Stimulated activated CD8-positive, alpha-beta memory T cell treated with anti-CD3 and anti-CD28 coated beads, Interleukin-15, amount 100 ng/mL, for 24 hours (primary cell): ENCODE measurements around the gene CNNM1.

Experiments
- DNase-seq: peaks from one replicate; pipeline ENCODE4 v3.0.0-alpha.2; 2020; ENCODE audit warnings: low read depth

CNNM1 gene

DNA sequence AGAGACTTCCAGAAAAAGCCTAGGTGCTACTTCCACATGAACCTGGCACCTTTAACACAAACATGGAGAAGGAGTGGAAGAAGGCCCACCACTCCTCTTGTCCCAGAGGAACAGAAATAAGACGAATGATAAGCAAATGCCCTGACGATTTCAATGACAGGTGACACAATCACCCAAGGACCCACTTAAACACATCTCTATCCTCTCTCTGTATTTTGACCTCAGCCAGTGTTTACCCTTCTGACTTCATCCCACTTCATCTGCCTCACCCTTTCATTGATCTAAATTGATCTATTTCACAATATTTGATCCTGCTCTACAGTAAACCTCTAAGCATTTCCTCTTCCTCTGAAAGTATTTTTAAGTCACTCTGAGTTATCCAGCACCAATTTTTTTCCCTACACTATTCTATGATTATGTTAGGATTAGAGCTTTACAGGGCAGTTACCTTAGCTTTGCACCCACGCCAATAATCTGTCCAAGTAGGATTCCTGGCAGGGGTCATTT is 92.1 kb downstream of the CNNM1 start:
- DNase-seq, result no peak

DNA sequence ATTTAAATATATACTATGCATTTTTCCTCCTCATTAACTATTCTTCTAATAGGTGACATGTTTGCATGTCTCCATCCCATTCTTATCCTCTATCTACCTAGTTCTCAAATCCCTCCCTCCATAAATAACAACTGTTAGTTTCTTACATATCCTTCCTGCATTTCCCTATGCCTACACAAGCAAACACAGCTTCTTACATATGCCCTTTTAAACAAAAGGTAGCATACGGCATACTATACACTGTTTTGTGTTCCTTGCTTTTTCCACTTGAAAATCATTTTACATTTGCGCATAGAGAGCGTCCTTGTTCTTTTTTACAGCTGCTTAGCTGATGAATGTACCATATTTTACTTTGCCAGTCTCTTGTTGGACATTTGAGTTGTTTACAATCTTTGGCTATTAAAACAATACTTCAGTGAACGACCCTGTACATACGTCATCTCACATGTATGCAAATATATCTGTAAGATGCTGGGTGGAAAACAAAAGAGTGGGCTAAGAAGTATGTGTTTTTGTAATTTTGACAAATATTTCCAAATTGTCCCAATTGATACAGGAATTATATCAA is 93.5 kb downstream of the CNNM1 start:
- DNase-seq, result no peak

DNA sequence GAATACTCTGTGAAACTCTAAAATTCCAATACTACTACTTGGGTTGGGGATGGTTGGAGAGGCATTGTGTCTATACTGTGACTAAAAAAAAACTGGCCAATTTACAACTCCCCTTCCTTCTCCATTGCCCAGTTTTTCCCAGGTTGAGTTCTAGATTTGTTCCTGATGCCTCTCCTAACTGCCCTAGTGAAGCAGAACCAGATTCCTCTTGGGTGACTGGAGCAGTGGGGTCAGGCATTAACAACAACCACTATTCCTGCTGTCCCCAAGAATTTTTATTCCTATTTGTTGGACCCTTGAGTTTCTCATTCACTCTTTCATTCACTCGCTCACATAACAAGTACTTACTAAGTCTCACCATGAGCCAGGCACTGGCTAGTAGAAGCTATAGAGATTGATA is 95.5 kb downstream of the CNNM1 start:
- DNase-seq, result no peak

DNA sequence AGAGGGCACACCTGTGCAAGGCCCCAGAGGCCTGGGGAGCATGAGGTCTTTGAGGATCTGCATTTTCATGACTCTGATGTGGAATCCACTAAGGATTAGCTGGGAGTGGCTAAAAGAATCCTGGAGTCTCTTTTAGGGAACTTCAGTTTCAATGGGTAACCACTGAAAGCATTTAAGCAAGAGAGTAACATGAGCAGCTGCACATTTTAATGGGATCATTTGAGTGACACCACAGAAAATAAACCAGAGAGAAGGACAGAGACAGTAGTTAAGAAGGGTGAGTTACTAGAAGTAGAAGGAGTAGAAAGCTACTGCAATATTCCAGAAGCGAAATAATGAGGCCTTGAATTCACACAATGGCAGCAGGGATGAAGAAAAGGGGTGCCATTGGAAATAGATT is 96.0 kb downstream of the CNNM1 start:
- no peak for DNase-seq

DNA sequence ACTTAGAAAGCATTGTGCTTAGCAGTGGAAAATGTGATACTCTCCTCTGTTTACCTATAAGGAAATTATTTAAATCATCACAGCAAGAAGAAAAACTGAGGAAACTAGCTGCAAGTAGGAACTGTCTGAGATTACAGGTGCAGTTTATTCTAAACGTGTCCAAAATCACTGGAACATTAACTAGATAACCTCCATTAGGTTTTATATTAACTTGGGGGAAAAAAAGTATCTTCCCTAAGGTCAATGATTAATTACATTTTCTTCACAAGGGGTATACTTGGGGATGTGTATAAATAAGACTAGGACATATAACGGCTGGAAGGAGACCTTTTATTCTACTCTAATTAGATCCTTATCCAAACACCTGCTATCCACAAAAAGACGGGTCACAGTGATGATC is 97.5 kb downstream of the CNNM1 start:
- no peak for DNase-seq

DNA sequence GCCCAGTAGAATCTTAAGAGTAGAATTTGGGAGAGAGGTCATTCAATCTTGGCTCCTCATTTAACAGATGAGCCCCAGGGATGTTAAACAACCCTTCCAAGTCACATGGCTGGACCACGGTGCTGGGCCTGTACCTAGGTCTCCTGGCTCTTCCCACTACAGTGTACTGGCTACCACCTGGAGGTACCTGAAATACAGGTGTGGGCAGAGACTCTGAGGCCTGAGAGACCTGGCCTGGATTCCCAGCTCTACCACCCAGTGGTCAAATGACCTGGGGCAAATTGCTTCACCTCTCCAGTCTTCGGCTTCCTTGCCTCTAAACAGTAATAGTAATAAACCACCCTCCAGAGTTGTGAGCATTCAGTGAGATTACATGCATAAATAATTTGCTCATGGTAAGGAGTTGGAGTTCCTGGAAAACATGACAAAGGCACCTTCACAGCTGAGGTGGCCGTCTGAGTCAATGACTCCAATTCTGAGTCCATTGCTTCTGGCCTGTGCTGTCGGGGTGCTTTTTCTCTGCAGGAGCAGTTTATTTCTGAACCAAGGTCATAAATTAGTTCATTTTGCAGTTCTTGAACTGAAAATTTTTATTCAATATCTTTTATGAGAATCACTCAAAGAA is 98.5 kb downstream of the CNNM1 start:
- no peak for DNase-seq

DNA sequence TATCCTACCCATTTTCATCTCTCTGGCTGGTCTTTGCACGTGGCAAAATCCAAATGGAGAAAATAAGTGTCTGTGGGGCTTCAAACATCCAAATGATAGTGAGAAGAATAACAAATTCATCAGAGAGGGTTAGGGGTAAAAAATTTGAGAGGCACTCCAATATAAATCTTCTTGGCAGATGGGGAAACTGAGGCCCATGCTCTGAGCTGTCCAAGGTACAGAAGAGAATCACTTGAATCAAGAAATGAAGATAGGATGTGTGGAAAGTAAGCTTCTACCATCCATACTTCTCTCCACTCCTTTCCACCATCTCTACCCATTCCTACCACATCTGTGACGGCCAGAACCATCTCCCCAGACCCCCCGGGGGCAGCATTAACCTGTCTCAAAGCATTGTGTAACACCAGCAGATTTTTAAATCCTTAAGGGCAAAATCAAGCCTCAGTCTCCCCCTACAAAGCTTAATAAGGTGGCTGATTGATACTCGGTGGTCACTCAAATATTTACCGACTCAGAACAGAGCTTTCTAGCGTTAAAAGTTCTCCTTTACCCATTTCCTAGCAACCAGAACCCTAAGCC is 100.5 kb downstream of the CNNM1 start:
- no peak for DNase-seq

DNA sequence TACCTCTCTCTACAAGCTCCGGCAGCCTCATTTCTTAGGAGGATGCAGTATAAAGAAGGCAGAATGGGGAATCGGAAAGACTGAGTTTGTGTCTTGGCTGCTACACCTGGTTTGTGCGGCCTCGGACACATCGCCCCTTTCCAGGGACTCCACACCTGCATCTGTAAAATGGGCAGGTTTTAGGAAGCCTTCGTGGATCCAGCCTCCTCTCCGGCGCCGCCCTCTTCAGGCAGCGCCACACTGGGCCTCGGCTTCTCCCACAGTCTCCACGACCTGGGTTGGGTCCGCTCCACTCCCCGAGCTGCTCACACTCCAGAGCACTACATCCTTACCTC is 100.9 kb downstream of the CNNM1 start:
- peak; percentile 0 for DNase-seq

DNA sequence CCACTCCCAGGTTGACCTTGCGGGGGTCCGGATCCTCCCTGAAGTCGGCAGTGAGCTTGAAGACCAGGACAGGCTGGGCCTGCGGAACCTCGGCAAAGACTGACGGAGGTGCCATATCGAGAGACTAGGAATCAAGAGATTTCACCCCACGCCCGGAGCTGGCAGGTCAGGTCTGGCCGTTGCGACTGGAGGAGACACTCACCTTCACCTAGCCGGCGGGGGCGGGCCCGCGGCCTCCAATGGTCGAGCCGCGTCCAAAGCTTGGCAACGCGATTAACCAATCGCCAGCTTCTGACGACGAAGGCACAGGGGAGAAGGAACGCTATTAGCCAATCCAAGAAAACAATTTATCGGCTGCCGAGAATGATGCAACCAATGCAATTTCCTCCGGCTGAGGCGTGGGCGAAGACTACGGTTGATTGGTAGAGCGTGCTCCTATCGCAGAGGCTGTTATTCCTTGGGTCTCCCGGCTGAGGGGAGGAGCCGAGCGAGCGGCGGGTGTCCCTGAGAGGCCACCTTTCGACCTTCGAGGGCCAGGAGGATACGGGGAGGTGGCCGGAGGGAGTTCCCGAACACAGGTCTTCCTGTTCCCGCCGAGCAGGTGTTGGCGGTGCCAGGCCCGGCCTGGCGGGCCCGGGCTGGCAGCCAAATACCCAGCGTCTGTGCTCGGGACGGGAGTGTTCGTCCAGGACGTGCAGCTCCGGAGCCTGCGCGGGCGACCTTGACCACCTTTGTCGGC is 101.5 kb downstream of the CNNM1 start, which contains the start of gene GOT1:
Gene GOT1, minus strand, starts transcription at position 174 of the 739 bp plus-strand sequence. Its CDS starts 59 bp downstream, at position 115.
- DNase-seq, result peak; percentile 78

DNA sequence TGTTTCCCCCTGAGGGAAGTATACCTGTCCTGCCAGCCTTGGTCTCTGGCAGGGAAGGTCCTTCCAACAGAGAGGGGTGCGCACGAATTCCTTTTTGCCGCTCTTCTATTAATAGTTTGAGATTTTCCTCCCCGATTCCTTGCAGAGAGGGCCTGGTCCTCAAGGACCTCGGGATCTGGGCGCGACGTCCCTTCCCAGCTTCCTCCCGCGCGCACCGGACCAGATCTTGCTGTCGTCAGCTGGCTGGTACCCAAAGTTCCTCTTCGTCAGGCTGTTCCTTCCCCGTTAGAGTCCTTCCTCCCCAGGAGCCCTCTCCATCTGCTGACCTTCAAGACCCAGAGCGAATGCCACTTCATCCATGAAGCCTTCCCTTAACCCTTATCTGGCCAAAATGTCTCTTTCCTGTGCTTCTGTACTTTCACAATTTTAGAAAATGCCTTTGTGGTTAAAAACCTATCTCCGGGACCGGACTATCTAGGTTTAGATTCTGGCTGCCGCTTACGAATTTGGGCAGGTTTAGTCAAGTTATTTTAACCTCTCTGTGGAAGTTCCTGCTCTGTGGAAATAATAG is 102.1 kb downstream of the CNNM1 start:
- DNase-seq, result no peak

DNA sequence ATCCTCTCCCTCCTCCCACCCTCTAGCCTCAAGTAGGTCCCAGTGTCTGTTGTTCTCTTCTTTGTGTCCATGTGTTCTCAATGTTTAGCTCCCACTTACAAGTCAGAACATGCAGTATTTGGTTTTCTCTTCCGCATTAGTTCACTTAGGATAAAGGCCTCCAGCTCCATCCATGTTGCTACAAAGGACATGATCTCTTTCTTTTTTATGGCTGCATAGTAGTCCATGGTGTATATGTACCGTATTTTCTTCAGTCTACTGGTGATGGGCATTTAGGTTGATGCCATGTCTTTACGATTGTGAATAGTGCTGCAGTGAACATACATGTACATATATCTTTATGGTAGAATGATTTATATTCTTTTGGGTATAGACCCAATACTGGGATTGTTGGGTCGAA is 102.9 kb downstream of the CNNM1 start:
- DNase-seq, result no peak

DNA sequence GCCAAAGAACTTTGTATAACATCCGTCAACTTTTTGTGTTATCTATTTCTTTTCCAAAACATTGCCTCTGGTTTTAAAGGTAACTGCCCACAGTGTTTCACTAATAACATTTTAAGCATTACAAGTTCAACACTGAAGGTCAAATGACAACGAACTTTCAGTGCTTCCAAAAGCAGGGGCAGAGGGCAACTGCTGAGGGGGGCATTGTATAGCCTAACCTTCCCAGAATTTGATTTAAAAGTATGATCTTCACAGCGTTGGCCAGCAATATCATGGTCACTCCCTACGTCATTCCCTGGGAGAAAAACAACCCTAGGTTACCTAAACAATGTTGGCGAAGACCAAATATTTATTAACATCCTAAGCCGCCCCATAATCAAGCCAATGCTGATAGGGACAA is 103.7 kb downstream of the CNNM1 start:
- DNase-seq, result no peak

DNA sequence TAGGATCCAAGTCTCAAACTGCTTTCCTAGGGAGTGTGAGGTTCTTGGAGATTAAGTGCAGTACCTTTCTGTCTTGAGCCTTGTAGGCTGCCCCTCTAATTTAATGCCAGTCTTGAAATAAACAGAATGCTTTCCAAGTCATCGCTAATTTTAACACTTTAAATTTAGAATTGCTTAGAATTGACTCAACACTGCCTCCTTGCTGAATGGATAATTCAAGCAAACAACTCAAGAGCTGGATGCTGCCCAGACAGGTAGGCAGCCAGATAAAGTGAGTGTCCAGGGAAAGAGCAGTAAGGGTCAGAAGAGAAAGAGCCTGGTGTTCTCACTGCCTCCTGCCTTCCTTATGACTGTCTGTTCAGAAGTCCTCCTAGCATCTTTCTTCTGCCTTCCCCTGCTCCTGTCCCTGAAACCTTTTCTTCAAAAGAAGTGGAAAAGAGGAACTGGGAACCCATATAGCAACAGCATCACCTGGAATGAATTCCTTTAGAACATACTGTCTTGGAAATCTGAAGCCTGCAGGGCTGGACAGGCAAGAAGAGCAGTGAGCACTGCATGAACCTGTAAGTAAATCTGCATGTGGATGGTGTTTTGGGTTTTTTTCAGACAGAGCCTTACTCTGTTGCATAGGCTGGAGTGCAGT is 104.3 kb downstream of the CNNM1 start:
- no peak for DNase-seq

DNA sequence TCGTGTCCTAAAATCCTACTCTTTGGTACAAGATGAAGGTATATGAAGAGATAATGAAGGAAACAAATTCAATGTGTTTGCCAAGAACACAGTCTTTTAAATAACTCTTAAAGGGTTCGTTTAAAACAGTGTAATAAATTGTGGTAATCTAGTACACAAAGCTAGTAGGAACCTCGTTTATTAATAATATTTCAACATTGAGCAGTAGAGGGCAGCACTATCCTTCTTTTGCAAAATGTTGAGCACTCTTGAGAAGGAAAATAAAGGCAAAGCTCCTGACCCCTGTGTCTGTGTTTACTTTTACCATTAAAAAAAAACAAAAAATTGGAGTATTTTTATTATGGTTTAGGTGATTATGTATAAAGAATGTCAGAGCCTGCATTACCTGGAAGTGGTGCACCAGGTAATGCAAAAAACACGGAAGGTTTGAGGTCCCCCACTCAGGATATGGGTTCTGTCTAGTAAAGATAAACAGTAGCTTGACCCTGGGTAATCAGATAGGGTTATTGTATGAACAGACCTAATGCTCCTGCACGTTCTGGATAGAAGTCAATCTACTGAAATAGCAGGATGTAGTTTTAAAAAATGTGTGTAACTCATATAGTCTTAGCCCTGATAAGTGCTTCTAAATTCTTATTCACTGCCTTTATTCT is 107.0 kb downstream of the CNNM1 start:
- no peak for DNase-seq

DNA sequence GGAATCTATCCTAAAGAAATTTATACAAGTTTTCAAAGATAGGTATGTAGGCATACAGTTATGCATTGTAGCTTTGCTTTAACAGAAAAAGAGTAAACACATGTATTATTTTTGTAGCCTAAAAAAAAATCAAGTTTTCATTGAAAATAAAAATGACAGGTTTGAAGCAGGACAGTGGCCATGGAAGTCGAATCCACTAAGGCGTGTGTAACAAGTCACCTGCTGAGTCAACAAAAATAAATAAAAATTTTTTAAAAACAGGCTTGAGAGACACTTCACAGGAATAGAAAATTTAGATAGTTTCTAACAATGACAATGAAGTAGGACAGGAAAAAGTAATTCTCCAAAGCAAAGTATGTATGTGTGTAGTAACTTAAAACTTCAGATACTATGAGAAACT is 109.7 kb downstream of the CNNM1 start:
- DNase-seq, result no peak

DNA sequence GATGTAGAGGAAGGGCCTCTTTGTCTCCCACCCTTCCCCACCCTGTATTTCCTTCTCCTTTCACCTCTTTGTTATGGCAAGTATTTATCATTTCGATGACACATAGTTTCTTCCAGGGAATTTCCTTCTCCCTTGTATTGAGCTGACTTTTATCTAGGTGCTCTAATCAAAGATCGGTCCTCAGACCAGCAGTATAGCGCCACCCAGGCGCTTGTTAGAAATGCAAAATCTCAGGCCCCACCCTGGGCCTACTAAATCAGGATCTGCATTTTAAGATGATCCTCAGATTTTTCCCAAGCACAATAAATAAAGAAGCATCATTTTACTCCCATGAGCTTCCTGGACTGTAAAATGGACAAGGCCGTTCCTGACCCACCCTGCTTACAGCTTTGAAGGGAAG is 113.2 kb downstream of the CNNM1 start:
- DNase-seq, result no peak

DNA sequence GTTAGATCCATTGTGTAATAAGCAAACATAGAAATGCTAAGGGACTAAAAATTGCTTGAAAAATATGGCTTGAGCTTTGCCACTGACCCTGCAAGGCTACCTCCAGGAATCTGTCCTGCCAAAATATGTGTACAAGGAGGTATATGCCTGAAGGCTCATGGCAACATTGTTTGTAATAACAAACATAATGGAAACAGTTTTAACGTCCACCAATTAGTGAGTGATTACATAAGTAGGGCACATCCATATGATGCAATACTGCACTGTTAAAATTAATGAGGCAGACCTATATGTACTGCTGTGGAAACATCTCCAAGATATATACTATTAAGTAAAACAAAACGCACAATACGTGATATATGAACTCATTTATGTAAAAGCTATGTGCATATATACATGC is 114.3 kb downstream of the CNNM1 start:
- DNase-seq, result no peak
